Neutrophil (primary cell): ENCODE data around the gene OR51E2.

Experiments used
- H3K27ac ChIP-seq: fragments of 200-600 bp; sonication (generic); 2 replicates; pipeline ENCODE4 v1.5.1; 2016; ENCODE audit warnings: mild to moderate bottlenecking, moderate library complexity
- H3K27me3 ChIP-seq: fragments of 200-600 bp; sonication (generic); 2 replicates; pipeline ENCODE4 v1.6.0; 2016; ENCODE audit warnings: mild to moderate bottlenecking
- H3K36me3 ChIP-seq: fragments of 200-600 bp; sonication (generic); 2 replicates; pipeline ENCODE4 v1.5.1; 2017
- H3K4me1 ChIP-seq, 2 experiments: fragments of 200-600 bp in 1 of 2; sonication (generic) in 1 of 2; 1 replicate in 1 of 2; 2 replicates in 1 of 2; pipeline versions ENCODE4 v1.5.1 to v1.6.1; 2013 to 2016; ENCODE audit warnings: low read depth in 1 of 2, low read length in 1 of 2, mild to moderate bottlenecking in 1 of 2, moderate library complexity in 1 of 2; ENCODE audit not compliant: control insufficient read depth in 1 of 2, insufficient read depth in 1 of 2
- H3K4me3 ChIP-seq, 2 experiments: fragments of 200-600 bp in 1 of 2; sonication (generic) in 1 of 2; 1 replicate in 1 of 2; 2 replicates in 1 of 2; pipeline ENCODE4 v1.5.1; 2013 to 2016; ENCODE audit warnings: low read depth in 1 of 2, low read length in 1 of 2, mild to moderate bottlenecking in 1 of 2, moderate library complexity in 1 of 2
- H3K9me3 ChIP-seq: fragments of 200-600 bp; sonication (generic); 2 replicates; pipeline ENCODE4 v1.5.1; 2016
- TF ChIP-seq, protein P1 (sequence below): fragments of 200-600 bp; sonication (generic); IDR thresholded peaks from 2 replicates; pipeline ENCODE4 v1.5.1; 2016; ENCODE audit warnings: antibody characterized with exemption

Gene OR51E2

DNA sequence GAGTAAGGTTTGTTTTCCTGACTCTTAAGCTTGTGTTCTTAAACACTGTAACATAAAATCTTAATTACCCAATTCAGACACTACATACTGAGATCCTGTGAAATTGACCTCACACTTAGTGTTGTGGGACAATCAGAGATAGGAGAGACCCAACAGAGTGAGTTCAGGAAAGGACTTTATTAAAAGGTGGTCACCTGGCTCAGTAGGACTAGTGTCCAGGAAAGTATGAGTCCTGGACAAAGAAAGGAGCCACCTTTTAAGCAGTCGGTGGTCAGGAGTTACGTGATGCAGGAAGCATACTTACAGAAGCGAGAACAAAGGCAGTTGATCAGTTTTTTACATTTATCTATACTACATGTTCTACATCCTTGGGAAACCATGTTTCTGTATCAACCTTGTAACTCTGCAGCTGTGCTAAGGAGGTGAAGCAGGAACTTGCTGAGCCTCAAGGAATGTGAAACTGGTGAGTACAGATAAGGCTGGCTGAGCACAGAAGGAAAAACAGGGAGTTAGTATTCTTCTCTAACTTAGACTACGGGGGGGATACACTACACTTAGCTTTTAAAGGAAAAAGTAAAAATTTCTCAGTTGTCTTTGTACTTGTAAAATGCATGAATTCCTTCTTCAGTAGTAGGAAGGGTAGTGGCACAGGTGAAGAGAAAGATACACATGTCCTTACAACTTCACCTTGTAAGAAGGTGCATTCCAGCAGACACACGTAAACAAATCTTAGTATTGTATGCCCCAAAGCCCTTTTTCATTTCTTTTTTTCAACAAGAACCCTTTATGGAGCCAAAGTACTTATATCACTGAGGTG is 38.8 kb downstream of the OR51E2 start:
- Histone ChIP-seq H3K27ac (no peak overlapping the region), H3K36me3 (no peaks in the 10 kb centered on the region), H3K4me1 (no peaks in the 10 kb centered on the region), H3K4me3 (no peak overlapping the region), H3K27me3 (peaks cover 7% of the 10 kb centered on the region), H3K9me3 (no peaks in the 10 kb centered on the region)
- TF ChIP-seq, protein P1, sequence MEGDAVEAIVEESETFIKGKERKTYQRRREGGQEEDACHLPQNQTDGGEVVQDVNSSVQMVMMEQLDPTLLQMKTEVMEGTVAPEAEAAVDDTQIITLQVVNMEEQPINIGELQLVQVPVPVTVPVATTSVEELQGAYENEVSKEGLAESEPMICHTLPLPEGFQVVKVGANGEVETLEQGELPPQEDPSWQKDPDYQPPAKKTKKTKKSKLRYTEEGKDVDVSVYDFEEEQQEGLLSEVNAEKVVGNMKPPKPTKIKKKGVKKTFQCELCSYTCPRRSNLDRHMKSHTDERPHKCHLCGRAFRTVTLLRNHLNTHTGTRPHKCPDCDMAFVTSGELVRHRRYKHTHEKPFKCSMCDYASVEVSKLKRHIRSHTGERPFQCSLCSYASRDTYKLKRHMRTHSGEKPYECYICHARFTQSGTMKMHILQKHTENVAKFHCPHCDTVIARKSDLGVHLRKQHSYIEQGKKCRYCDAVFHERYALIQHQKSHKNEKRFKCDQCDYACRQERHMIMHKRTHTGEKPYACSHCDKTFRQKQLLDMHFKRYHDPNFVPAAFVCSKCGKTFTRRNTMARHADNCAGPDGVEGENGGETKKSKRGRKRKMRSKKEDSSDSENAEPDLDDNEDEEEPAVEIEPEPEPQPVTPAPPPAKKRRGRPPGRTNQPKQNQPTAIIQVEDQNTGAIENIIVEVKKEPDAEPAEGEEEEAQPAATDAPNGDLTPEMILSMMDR: no peak

DNA sequence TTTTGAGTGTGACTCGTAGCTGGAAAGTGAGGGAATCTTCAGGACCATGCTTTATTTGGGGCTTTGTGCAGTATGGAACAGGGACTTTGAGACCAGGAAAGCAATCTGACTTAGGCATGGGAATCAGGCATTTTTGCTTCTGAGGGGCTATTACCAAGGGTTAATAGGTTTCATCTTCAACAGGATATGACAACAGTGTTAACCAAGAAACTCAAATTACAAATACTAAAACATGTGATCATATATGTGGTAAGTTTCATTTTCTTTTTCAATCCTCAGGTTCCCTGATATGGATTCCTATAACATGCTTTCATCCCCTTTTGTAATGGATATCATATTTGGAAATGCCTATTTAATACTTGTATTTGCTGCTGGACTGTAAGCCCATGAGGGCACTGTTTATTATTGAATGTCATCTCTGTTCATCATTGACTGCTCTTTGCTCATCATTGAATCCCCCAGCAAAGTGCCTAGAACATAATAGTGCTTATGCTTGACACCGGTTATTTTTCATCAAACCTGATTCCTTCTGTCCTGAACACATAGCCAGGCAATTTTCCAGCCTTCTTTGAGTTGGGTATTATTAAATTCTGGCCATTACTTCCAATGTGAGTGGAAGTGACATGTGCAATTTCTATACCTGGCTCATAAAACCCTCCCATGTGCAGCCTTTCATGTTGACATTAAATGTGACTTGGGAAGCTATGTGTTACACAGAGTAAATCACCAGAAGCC is 42.9 kb downstream of the OR51E2 start:
- Histone ChIP-seq H3K27ac (no peak overlapping the region), H3K9me3 (no peaks in the 10 kb centered on the region), H3K4me1 (no peaks in the 10 kb centered on the region), H3K36me3 (no peaks in the 10 kb centered on the region), H3K4me3 (no peak overlapping the region), H3K27me3 (peaks cover 7% of the 10 kb centered on the region)
- TF ChIP-seq, protein P1: no peak

DNA sequence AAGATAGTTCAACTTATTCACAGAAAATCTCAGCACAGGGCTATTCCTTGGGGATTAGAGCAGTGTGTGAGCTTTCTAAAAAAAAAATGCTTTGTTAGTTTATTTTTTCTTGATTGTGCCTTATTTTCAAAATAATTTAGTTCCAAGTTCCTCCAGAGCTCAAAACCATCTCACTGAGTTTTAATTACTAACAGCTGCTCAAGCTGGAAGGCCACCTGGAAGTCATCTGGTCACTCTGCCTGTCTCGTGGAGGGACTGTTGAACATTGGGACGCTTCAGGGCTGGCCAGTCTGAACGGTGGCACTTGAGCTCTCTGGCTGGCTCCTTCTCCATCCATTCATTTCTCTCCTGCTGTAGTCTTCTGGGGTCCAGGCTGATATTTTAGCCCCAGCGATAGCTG is 49.9 kb downstream of the OR51E2 start:
- no peak overlapping the region for H3K27ac ChIP-seq
- no peak overlapping the region for H3K4me3 ChIP-seq
- H3K4me1 ChIP-seq: no peaks in the 10 kb centered on the region
- no peaks in the 10 kb centered on the region for H3K9me3 ChIP-seq
- TF ChIP-seq, protein P1: no peak
- no peaks in the 10 kb centered on the region for H3K36me3 ChIP-seq
- H3K27me3 ChIP-seq: peaks cover 9% of the 10 kb centered on the region

DNA sequence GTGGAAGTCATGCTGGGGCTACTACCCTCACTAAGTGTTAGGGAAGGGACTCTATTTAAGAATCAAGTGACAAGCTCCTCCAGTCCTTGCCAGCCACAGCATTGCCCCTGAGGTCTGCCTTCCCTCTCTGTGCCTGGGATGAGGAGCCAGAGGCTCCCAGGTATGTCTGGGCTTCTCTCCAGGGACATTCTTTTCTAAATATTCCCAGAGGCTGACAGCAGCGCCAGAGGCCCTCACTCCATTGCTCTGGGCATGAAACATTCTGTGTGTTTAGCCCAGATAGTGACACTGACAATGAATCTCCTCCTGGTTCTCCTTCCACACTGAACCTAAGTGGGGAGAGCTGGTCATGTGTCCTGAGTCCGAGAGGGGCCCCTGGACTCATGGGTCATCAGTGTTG is 51.7 kb downstream of the OR51E2 start:
- Histone ChIP-seq H3K4me3 (no peak overlapping the region), H3K9me3 (no peaks in the 10 kb centered on the region), H3K4me1 (no peaks in the 10 kb centered on the region), H3K27ac (no peak overlapping the region), H3K27me3 (peaks cover 15% of the 10 kb centered on the region), H3K36me3 (no peaks in the 10 kb centered on the region)
- TF ChIP-seq, protein P1: no peak

DNA sequence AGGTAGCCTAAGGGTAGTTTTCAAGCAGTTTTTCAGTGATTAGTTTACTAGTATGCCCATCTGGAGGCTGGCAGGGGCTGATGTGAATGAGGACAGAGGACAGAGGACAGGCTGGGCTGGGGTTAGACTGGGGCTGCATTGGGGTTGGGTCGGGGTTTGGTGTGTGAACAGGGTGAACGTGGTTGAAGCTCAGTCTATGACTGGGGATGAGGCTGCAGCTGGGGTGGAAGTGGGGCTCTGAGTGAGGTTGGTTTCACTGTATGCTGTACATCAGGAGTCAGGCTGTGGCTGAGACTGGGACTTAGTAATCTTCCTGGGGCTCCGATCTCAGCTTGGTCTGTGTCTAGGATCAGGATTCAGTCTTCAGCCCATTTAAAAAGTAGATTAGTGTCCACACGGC is 53.4 kb downstream of the OR51E2 start:
- H3K9me3 ChIP-seq: no peaks in the 10 kb centered on the region
- no peaks in the 10 kb centered on the region for H3K36me3 ChIP-seq
- H3K27ac ChIP-seq: no peak overlapping the region
- peaks cover 15% of the 10 kb centered on the region for H3K27me3 ChIP-seq
- H3K4me3 ChIP-seq: no peak overlapping the region
- no peaks in the 10 kb centered on the region for H3K4me1 ChIP-seq
- TF ChIP-seq, protein P1: no peak
